Measurements from ENCODE around the gene JUP.

JUP gene

GRCh38 chr17:41725134-41725533, 61.4 kb downstream of the JUP start:
- Mint-ChIP-seq H3K4me1 (no peaks in the 10 kb centered on the region), H3K27me3 (ENCODE audit: low read depth) (peaks cover 20% of the 10 kb centered on the region), H3K9me3 (no peaks in the 10 kb centered on the region), H3K27ac (no peak overlapping the region), H3K36me3 (ENCODE audit: low read depth) (no peaks in the 10 kb centered on the region), H3K4me3 (no peak overlapping the region)
- TF ChIP-seq, protein P1, sequence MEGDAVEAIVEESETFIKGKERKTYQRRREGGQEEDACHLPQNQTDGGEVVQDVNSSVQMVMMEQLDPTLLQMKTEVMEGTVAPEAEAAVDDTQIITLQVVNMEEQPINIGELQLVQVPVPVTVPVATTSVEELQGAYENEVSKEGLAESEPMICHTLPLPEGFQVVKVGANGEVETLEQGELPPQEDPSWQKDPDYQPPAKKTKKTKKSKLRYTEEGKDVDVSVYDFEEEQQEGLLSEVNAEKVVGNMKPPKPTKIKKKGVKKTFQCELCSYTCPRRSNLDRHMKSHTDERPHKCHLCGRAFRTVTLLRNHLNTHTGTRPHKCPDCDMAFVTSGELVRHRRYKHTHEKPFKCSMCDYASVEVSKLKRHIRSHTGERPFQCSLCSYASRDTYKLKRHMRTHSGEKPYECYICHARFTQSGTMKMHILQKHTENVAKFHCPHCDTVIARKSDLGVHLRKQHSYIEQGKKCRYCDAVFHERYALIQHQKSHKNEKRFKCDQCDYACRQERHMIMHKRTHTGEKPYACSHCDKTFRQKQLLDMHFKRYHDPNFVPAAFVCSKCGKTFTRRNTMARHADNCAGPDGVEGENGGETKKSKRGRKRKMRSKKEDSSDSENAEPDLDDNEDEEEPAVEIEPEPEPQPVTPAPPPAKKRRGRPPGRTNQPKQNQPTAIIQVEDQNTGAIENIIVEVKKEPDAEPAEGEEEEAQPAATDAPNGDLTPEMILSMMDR (IDR thresholded peaks at IDR 0.05; ENCODE audit: unreplicated experiment in 3 of 3), result no peak

DNA sequence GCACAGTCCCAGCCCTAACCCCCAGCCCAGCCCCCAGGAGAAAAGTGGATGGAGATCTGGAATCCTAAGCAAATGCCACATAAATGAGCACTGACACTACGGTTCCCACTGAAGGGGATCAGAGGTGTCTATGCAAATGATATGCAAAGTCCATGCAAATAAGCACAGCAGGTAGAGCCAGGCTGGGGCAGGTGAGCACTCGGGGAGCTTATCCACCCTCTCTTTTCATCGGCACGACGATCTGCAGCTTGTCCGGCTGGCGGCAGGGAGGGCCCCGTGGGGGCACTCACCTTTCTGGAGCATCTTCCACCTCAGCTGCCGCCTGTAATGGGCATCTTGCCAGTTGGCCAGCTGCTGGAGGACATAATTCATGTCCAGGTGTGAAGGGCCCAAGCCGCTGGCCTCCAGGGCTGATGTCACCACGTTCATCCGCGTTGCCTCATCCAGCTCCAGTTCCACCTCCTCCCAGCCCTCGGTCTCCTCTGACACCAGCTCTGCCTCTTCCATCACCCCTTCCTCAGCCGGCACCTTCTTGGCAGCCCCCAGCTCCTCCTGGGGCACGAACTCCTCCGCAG, 61.9 kb downstream of the JUP start:
- Mint-ChIP-seq H3K36me3 (ENCODE audit: low read depth) (no peaks in the 10 kb centered on the region), H3K4me3 (no peak overlapping the region), H3K27ac (no peak overlapping the region), H3K9me3 (no peaks in the 10 kb centered on the region), H3K27me3 (ENCODE audit: low read depth) (peaks cover 14% of the 10 kb centered on the region), H3K4me1 (no peaks in the 10 kb centered on the region)
- TF ChIP-seq, protein P1 (IDR thresholded peaks at IDR 0.05; ENCODE audit: unreplicated experiment in 3 of 3), result no peak

DNA sequence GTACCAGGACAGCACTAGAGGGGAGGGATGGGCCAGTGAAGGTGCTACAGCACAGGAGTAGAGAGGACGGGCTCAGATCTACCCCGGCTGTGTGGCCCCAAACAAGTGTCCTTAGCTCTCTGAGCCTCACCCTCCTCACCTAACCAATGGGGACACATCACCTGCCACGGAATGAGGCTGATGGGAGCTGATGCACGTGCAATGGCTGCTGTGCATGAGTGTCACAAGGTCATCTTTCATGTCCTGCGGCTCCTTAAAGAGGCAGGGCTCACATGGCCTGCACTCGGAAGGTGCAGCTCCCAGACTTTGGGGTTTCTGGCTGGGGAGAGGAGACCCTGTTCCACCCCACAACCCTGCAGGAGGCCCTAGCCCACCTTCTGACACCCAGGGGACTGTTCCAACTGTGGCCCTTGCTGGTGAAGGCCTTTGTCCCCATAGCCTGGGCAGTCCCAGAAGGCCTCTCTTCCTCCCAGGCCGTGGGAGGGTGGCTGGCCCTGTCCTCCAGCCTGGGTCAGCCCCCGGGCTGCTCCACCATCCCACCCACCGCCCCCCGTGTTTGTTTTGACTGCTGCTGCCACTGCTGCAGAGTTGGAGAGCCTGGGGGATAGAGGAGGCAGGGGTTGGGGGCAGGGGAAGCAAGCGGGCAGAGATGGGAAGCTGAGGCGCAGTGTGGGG, 62.6 kb downstream of the JUP start:
- no peaks in the 10 kb centered on the region for H3K9me3 Mint-ChIP-seq
- H3K4me3 Mint-ChIP-seq, result no peak overlapping the region
- no peak overlapping the region for H3K27ac Mint-ChIP-seq
- no peaks in the 10 kb centered on the region for H3K36me3 Mint-ChIP-seq (ENCODE audit: low read depth)
- TF ChIP-seq, protein P1 (IDR thresholded peaks at IDR 0.05; ENCODE audit: unreplicated experiment in 3 of 3), result no peak
- H3K4me1 Mint-ChIP-seq, result no peaks in the 10 kb centered on the region
- H3K27me3 Mint-ChIP-seq (ENCODE audit: low read depth), result peaks cover 14% of the 10 kb centered on the region

- no peaks in the 10 kb centered on the region for H3K9me3 Mint-ChIP-seq
- H3K27ac Mint-ChIP-seq, result no peak overlapping the region
- peaks cover 7% of the 10 kb centered on the region for H3K27me3 Mint-ChIP-seq (ENCODE audit: low read depth)
- TF ChIP-seq, protein P1 (IDR thresholded peaks at IDR 0.05; ENCODE audit: unreplicated experiment in 3 of 3), result no peak
- H3K4me3 Mint-ChIP-seq, result no peak overlapping the region
- H3K4me1 Mint-ChIP-seq, result no peaks in the 10 kb centered on the region
- no peaks in the 10 kb centered on the region for H3K36me3 Mint-ChIP-seq (ENCODE audit: low read depth)
These were observed 64.3 kb downstream of the JUP start for GRCh38 chr17:41722231-41722630.

- no peak overlapping the region for H3K27ac Mint-ChIP-seq
- no peaks in the 10 kb centered on the region for H3K36me3 Mint-ChIP-seq (ENCODE audit: low read depth)
- H3K4me1 Mint-ChIP-seq, result no peaks in the 10 kb centered on the region
- TF ChIP-seq, protein P1 (IDR thresholded peaks at IDR 0.05; ENCODE audit: unreplicated experiment in 3 of 3), result no peak
- no peak overlapping the region for H3K4me3 Mint-ChIP-seq
- peaks cover 12% of the 10 kb centered on the region for H3K27me3 Mint-ChIP-seq (ENCODE audit: low read depth)
- no peaks in the 10 kb centered on the region for H3K9me3 Mint-ChIP-seq
These were observed 68.2 kb downstream of the JUP start for GRCh38 chr17:41718287-41718645.

Measured in nephron (organoid).